GM18868 (cell line): ENCODE measurements around the gene MCM5.
"Not testable (repeated sequence)": the region's sequence is repeated elsewhere in the genome, so short reads cannot be mapped to it uniquely, and the experiment has no call there.

Experiments
- ATAC-seq: cut with Tn5 transposase; IDR thresholded peaks from one replicate; pipeline ENCODE4 v1.9.1; 2021; ENCODE audit warnings: mild to moderate bottlenecking, moderate library complexity; ENCODE audit not compliant: unreplicated experiment

The MCM5 gene

GRCh38 chr22:35378621-35379020, 21.3 kb upstream of the MCM5 start:
- no peak for ATAC-seq

- ATAC-seq: no peak
These were observed 20.6 kb upstream of the MCM5 start for GRCh38 chr22:35379146-35379993.

DNA sequence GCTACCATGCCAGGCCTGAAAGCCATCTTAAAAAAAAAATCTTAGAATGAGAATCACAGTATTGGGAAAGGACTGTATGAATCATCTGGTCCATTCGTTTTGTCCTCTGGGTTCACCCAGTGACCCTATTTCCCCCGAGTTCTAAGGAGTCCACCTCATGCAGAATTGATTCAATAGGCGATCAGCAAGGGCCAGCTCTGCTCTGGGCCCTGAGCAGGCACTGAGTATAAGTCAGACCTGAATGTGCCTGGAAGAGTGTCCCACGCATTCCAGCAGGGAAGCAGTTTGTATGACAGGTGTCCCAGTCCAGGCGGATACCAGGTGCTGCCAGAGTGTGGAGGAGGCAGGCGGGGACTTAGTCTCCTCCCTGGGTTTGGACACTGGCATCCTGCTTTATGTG, 19.9 kb upstream of the MCM5 start:
- no peak for ATAC-seq

- no peak for ATAC-seq
These were observed 19.2 kb upstream of the MCM5 start, which contains the start of gene HMOX1 for GRCh38 chr22:35380537-35381423. TSS of gene HMOX1 (plus strand) at chr22:35381096. CDS start at chr22:35381174, 78 bp downstream.

DNA sequence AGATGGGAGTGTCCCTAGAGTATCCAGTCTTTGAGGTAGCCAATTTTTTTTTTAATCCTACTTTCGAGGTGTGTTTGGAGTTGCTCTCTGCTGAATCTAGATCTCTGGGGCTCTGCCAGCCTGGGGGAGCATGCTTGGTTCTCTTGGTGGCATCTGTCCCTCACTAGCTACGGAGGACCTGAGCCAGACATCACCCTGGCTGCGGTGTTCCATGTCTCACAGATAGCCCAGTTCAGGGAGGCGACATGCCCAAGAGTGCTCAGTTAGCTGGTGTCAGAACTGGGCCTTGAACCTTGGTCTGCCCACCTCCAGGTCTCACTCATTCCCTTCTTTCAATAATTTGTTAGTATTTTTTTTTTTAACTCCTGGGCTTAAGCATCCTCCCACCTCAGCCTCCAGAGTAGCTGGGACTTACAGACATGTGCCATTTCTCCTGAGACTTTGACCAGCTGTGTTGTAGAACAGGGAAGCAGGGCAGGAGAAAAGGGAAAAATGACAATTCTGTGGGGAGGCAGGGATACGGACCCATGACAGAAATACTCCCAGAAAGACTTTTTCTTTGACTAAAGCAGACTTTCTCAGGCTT, 18.4 kb upstream of the MCM5 start:
- ATAC-seq: no peak

GRCh38 chr22:35383679-35384071, 16.3 kb upstream of the MCM5 start:
- ATAC-seq: no peak

GRCh38 chr22:35384527-35384926, 15.4 kb upstream of the MCM5 start:
- ATAC-seq: no peak

- no peak for ATAC-seq
These were observed 14.9 kb upstream of the MCM5 start for GRCh38 chr22:35384975-35385588.

DNA sequence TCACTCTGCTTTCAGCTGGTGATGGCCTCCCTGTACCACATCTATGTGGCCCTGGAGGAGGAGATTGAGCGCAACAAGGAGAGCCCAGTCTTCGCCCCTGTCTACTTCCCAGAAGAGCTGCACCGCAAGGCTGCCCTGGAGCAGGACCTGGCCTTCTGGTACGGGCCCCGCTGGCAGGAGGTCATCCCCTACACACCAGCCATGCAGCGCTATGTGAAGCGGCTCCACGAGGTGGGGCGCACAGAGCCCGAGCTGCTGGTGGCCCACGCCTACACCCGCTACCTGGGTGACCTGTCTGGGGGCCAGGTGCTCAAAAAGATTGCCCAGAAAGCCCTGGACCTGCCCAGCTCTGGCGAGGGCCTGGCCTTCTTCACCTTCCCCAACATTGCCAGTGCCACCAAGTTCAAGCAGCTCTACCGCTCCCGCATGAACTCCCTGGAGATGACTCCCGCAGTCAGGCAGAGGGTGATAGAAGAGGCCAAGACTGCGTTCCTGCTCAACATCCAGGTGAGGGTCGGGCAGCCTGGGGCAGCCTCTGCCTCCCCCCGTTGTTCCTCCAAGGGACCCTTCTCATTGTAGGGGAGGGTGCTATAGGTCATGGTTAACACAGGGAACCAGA, 13.2 kb upstream of the MCM5 start:
- no peak for ATAC-seq

GRCh38 chr22:35390933-35391332, 9.0 kb upstream of the MCM5 start:
- no peak for ATAC-seq

DNA sequence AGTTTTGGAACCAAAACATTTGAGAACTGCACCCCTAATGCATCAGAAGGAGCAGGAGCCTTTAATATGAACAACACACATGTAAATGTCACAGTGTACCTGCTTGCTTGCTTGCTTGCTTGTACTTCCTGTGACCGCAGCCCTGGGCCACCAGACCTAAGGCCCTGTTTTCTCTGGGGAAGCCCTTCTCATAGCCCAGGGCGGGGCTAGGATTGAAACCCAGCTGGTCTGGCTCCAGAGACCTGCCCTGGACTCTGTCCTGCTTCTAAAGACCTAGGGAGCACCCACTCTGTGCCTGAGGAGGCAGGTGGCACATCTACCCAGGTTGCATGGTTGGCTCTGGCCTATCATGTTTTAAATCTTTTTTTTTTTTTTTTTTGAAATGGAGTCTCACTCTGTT, 7.6 kb upstream of the MCM5 start:
- no peak for ATAC-seq

DNA sequence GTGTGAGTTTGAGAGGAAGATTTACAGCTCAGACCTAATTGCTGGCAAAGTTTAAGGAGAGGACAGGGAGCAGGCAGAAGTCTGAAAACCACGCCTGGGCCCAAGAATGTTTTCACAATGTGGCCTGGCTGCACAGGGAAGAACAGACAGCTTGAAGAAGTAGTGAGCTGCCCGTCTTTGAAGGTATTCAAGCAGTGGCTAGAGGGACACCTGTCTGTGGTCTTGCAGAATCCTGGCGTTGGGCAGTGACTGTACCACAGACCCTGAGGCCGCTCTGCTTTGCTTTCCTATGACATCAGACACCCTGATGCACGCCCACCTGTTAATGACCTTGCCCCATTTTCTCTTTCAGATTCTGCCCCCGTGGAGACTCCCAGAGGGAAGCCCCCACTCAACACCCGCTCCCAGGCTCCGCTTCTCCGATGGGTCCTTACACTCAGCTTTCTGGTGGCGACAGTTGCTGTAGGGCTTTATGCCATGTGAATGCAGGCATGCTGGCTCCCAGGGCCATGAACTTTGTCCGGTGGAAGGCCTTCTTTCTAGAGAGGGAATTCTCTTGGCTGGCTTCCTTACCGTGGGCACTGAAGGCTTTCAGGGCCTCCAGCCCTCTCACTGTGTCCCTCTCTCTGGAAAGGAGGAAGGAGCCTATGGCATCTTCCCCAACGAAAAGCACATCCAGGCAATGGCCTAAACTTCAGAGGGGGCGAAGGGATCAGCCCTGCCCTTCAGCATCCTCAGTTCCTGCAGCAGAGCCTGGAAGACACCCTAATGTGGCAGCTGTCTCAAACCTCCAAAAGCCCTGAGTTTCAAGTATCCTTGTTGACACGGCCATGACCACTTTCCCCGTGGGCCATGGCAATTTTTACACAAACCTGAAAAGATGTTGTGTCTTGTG, 6.6 kb upstream of the MCM5 start:
- no peak for ATAC-seq

GRCh38 chr22:35394011-35394312, 6.0 kb upstream of the MCM5 start:
- ATAC-seq: no peak

DNA sequence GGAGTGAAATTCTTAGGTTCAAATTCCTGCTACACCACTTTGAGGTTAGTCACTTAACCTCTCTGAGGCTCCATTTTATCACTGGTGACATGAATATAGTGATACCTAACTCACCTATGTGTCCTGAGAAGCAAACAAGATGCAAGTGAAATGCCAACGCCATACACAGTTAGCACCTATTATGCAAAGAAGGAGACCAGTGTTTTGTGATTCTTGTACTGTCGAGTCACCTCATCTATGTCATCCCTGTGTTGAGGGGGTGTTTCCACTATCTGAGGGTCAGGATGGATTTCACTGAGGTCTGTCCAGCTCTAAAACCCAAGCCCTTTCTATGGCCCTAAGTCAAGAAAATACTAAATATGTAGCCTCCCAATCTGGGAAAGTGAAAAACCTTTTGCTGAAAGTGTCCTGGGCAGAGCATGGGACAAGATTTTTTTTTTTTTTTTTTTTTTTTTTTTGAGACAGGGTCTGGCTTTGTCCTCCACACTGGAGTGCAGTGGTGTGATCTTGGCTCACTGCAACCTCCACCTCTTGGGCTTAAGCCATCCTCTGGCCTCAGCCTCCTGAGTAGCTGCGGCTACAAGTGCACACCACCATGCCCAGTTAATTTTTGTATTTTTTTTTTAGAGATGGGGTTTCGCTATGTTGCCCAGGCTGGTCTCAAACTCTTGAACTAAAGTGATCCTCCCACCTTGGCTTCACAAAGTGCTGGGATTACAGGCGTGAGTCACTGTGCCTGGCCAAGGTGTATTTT, 5.0 kb upstream of the MCM5 start:
- ATAC-seq: no peak

GRCh38 chr22:35396622-35397021, 3.3 kb upstream of the MCM5 start:
- ATAC-seq: not testable (repeated sequence)

DNA sequence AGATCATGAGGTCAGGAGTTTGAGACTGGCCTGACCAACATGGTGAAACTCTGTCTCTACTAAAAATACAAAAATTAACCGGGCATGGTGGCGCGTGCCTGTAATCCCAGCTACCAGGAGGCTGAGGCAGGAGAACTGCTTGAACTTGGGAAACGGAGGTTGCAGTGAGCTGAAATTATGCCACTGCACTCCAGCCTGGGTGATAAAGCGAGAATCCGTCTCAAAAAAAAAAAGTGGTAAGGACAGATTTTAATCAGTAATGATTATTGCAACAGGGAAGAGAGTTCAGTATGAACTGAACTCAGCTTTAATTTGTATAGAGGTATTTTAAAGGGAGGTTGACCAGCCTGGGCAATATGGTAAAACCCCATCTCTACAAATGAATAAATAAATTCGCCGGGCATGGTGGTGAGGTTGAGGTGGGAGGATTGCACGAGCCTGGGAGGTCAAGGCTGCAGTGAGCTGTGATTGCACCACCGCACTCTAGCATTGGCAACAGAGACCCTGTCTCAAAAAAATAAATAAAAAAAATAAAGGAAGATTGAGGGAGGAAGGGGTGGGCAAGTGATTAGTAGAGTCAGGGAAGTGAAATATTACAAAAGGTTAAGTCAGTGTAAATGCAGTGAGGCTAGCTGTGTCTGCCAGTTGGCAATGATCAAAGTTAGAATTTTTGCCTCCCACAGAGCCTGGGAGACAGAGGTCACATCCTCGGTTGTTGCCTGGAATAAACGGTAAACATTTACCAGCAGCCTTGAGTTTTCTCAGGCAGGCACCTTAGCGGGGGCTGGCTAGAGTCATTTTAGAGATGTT, 2.6 kb upstream of the MCM5 start:
- ATAC-seq: no peak

- no peak for ATAC-seq
These were observed 1.4 kb upstream of the MCM5 start for GRCh38 chr22:35398591-35398973.

- ATAC-seq: no peak
These were observed 744 bp upstream of the MCM5 start for GRCh38 chr22:35399114-35399677.
